ENCODE measurements around the gene TMEM123.

Gene TMEM123

GRCh38 chr11:102473543-102473942 lies 21.0 kb upstream of the TMEM123 start:
- in situ Hi-C loops (cut with HindIII; ENCODE audit: low sequenced_read_pairs), result no loop called here

GRCh38 chr11:102472127-102472526 lies 19.6 kb upstream of the TMEM123 start:
- in situ Hi-C loops (cut with HindIII; ENCODE audit: low sequenced_read_pairs), result no loop called here

- in situ Hi-C loops (cut with HindIII; ENCODE audit: low sequenced_read_pairs), result no loop called here
Measured at GRCh38 chr11:102471474-102471873, 18.9 kb upstream of the TMEM123 start.

- in situ Hi-C loops (cut with HindIII; ENCODE audit: low sequenced_read_pairs), result no loop called here
Measured at GRCh38 chr11:102470251-102470650, 17.7 kb upstream of the TMEM123 start.

GRCh38 chr11:102469196-102469821 lies 16.7 kb upstream of the TMEM123 start:
- in situ Hi-C loops (cut with HindIII; ENCODE audit: low sequenced_read_pairs), result no loop called here

- in situ Hi-C loops (cut with HindIII; ENCODE audit: low sequenced_read_pairs), result no loop called here
Measured at GRCh38 chr11:102468616-102469195, 16.1 kb upstream of the TMEM123 start.

- in situ Hi-C loops (cut with HindIII; ENCODE audit: low sequenced_read_pairs), result no loop called here
Measured at GRCh38 chr11:102467853-102468580, 15.5 kb upstream of the TMEM123 start.

- in situ Hi-C loops (cut with HindIII; ENCODE audit: low sequenced_read_pairs), result no loop called here
Measured at GRCh38 chr11:102467080-102467708, 14.6 kb upstream of the TMEM123 start.

- in situ Hi-C loops (cut with HindIII; ENCODE audit: low sequenced_read_pairs), result no loop called here
Measured at GRCh38 chr11:102465696-102466095, 13.1 kb upstream of the TMEM123 start.

- in situ Hi-C loops (cut with HindIII; ENCODE audit: low sequenced_read_pairs), result no loop called here
Measured at GRCh38 chr11:102464859-102465500, 12.4 kb upstream of the TMEM123 start.

GRCh38 chr11:102464037-102464436 lies 11.5 kb upstream of the TMEM123 start:
- in situ Hi-C loops (cut with HindIII; ENCODE audit: low sequenced_read_pairs), result no loop called here

GRCh38 chr11:102462610-102463009 lies 10.0 kb upstream of the TMEM123 start:
- in situ Hi-C loops (cut with HindIII; ENCODE audit: low sequenced_read_pairs), result no loop called here

GRCh38 chr11:102459393-102459792 lies 6.8 kb upstream of the TMEM123 start:
- in situ Hi-C loops (cut with HindIII; ENCODE audit: low sequenced_read_pairs), result no loop called here

GRCh38 chr11:102458548-102458947 lies 6.0 kb upstream of the TMEM123 start:
- in situ Hi-C loops (cut with HindIII; ENCODE audit: low sequenced_read_pairs), result no loop called here

GRCh38 chr11:102457865-102458264 lies 5.3 kb upstream of the TMEM123 start:
- in situ Hi-C loops (cut with HindIII; ENCODE audit: low sequenced_read_pairs), result no loop called here

GRCh38 chr11:102457056-102457677 lies 4.6 kb upstream of the TMEM123 start:
- in situ Hi-C loops (cut with HindIII; ENCODE audit: low sequenced_read_pairs), result no loop called here

- in situ Hi-C loops (cut with HindIII; ENCODE audit: low sequenced_read_pairs), result no loop called here
Measured at GRCh38 chr11:102456381-102456780, 3.8 kb upstream of the TMEM123 start.

- in situ Hi-C loops (cut with HindIII; ENCODE audit: low sequenced_read_pairs), result no loop called here
Measured at GRCh38 chr11:102453921-102454320, 1.4 kb upstream of the TMEM123 start.

- in situ Hi-C loops (cut with HindIII; ENCODE audit: low sequenced_read_pairs), result no loop called here
Measured at GRCh38 chr11:102453302-102453695, 734 bp upstream of the TMEM123 start.

GRCh38 chr11:102451681-102452460 lies 694 bp downstream of the TMEM123 start:
- in situ Hi-C loops (cut with HindIII; ENCODE audit: low sequenced_read_pairs), result no loop called here
